Lower lobe of right lung (tissue), 2 donors: ENCODE data around the gene ACAP1. TPM values are rescaled to one million over a fixed set of nuclear protein-coding genes. Genes with fewer than 3 reads are reported as not detected.
A peak's percentile ranks its signal among the peaks of the same experiment; 100 is the strongest.

Experiments
- ATAC-seq, 2 donors: fragments of 200-7000 bp; cut with Tn5 transposase; one replicate each; pipeline ENCODE4 v1.9.1; 2020 to 2022; ENCODE audit warnings: mild to moderate bottlenecking in 2 of 2, moderate library complexity in 2 of 2
- DNase-seq: peaks from one replicate; pipeline ENCODE4 v3.0.0-alpha.2; 2020
- H3K27ac ChIP-seq: fragments of 200-600 bp; one replicate; pipeline ENCODE4 v1.8.0; 2022
- H3K27me3 ChIP-seq: fragments of 200-600 bp; one replicate; pipeline ENCODE4 v1.8.0; 2022; ENCODE audit warnings: low read depth
- H3K36me3 ChIP-seq: fragments of 200-600 bp; one replicate; pipeline ENCODE4 v1.8.0; 2022; ENCODE audit warnings: mild to moderate bottlenecking
- H3K4me1 ChIP-seq: fragments of 200-600 bp; one replicate; pipeline ENCODE4 v1.8.0; 2022
- H3K4me3 ChIP-seq: fragments of 200-600 bp; one replicate; pipeline ENCODE4 v1.8.0; 2022; ENCODE audit warnings: mild to moderate bottlenecking
- H3K9me3 ChIP-seq: fragments of 200-600 bp; one replicate; pipeline ENCODE4 v1.8.0; 2022
- intact Hi-C: fragments of 100-400 bp; cut with DNase I; formaldehyde crosslinking; loops from one replicate; pipeline ENCODE4 v1.11.0; 2022
- total RNA-seq: library from RNA; stranded (reverse); fragmentation: NEBNext Ultra II Directional; extraction: Animal tissue kit (Norgen Biotek cat#: 25700); gene quantifications from one replicate; pipeline ENCODE4 v1.2.1, GENCODE V29; 2021
- TF ChIP-seq, protein P1 (sequence below): fragments of 200-600 bp; IDR thresholded peaks from one replicate; pipeline ENCODE4 v1.8.0; 2022; ENCODE audit warnings: antibody characterized with exemption, mild to moderate bottlenecking
- donor health status: DM: no; HTN: yes; CAD: no; lungs with severe emphysema.

ACAP1 gene
- total RNA-seq, 1 donor from 2014 or later: 26.5 TPM

DNA sequence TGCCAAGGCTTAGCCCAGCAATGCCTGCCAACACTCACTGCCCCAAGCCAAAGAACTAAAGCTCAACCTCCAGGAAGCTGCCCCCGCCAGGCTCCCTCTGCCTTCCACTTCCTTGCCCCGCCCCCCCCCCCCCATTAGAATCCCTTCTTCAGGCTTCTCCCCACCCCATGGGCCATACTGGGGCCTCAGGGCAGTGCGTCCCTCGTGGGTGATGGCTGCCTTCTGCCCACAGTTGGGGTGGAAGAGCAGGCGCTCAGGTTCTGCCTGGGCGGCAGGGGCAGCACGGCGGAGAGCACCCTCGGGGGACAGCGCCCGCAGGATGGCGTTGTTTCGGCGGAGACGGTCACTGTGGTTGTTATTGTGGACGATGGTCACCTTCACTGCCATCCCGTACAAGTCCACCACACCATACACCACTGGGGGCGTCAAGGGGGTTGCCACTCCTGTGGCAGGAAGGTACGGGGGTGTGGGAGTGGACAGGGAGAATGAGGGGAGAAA is 11.2 kb upstream of the ACAP1 start:
- TF ChIP-seq, protein P1, sequence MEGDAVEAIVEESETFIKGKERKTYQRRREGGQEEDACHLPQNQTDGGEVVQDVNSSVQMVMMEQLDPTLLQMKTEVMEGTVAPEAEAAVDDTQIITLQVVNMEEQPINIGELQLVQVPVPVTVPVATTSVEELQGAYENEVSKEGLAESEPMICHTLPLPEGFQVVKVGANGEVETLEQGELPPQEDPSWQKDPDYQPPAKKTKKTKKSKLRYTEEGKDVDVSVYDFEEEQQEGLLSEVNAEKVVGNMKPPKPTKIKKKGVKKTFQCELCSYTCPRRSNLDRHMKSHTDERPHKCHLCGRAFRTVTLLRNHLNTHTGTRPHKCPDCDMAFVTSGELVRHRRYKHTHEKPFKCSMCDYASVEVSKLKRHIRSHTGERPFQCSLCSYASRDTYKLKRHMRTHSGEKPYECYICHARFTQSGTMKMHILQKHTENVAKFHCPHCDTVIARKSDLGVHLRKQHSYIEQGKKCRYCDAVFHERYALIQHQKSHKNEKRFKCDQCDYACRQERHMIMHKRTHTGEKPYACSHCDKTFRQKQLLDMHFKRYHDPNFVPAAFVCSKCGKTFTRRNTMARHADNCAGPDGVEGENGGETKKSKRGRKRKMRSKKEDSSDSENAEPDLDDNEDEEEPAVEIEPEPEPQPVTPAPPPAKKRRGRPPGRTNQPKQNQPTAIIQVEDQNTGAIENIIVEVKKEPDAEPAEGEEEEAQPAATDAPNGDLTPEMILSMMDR: no peak
- H3K9me3 ChIP-seq: no peaks in the 10 kb centered on the region
- no peaks in the 10 kb centered on the region for H3K27me3 ChIP-seq
- intact Hi-C loops: no loop called here
- H3K36me3 ChIP-seq: peaks cover 68% of the 10 kb centered on the region
- DNase-seq (no peak), ATAC-seq (no peak)
- no peak overlapping the region for H3K27ac ChIP-seq
- H3K4me3 ChIP-seq: no peak overlapping the region
- H3K4me1 ChIP-seq: peaks cover 13% of the 10 kb centered on the region

DNA sequence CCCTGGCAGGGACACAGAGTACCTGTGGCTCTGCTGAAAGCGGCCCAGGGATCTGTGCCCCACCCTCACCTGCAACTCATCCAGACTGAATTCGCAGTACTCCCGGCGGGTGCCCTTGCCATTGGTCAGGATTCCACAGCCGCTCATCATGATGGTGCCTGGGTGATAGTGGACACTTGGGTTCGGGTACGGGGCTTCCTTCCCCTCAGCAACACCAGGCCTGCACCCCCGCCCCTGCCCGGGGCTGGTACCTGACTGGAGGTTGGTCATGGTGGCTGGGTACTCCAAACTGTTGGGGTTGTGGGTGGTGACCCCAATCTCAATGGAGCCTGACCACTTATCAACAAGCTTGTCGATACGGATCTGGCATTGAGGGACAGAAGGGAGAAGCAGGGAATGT is 10.1 kb upstream of the ACAP1 start:
- no peaks in the 10 kb centered on the region for H3K9me3 ChIP-seq
- no peaks in the 10 kb centered on the region for H3K27me3 ChIP-seq
- peaks cover 56% of the 10 kb centered on the region for H3K36me3 ChIP-seq
- intact Hi-C loops: no loop called here
- H3K27ac ChIP-seq: no peak overlapping the region
- H3K4me1 ChIP-seq: peaks cover 22% of the 10 kb centered on the region
- DNase-seq (no peak), ATAC-seq (no peak)
- TF ChIP-seq, protein P1: no peak
- no peak overlapping the region for H3K4me3 ChIP-seq

DNA sequence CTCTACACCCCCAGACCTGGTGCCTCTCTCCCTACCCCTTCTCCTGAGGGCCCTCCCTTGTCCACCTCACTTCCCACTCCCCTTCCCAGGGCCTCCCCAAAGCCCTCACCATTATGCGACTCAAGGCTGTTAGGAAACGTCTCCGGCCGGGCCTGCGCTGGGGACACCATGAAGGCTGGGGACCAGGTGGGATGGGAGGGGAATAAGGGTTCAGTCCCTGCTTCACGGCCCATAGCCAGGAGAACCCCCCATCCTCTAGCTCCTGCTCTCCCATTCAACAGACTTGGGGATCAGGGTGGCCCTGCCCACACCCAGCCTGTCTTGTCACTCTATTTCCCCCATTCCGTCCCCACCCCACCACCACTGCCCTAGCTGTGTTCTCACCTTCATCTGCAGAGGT is 9.3 kb upstream of the ACAP1 start:
- Histone ChIP-seq H3K4me3 (no peak overlapping the region), H3K27ac (no peak overlapping the region), H3K4me1 (peaks cover 22% of the 10 kb centered on the region), H3K36me3 (peaks cover 48% of the 10 kb centered on the region), H3K27me3 (no peaks in the 10 kb centered on the region), H3K9me3 (no peaks in the 10 kb centered on the region)
- DNase-seq: no peak
- ATAC-seq: no peak
- intact Hi-C loops: no loop called here
- TF ChIP-seq, protein P1: no peak

DNA sequence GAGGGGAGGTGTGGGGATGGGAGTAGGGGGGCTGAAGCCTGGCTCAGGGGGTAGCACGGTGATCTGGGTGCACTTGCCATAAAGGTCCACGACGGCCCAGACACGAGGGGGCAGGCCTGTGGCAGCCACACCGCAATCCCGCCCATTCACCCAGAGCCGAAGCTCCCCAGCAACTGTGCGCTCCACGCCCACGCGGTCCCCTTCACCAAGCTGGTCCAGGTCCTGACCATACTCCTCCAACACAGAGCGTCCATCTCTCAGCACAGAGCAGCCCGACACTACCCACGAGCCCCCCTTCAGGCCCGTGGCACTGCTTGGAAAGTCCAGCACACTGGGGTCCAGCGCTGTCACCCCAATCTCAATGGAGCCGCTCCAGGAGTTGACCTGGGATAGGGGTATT is 8.8 kb upstream of the ACAP1 start:
- no peaks in the 10 kb centered on the region for H3K27me3 ChIP-seq
- TF ChIP-seq, protein P1: no peak
- intact Hi-C loops: no loop called here
- H3K36me3 ChIP-seq: peaks cover 43% of the 10 kb centered on the region
- H3K9me3 ChIP-seq: no peaks in the 10 kb centered on the region
- peaks cover 22% of the 10 kb centered on the region for H3K4me1 ChIP-seq
- DNase-seq (no peak), ATAC-seq (no peak)
- H3K27ac ChIP-seq: no peak overlapping the region
- H3K4me3 ChIP-seq: no peak overlapping the region

DNA sequence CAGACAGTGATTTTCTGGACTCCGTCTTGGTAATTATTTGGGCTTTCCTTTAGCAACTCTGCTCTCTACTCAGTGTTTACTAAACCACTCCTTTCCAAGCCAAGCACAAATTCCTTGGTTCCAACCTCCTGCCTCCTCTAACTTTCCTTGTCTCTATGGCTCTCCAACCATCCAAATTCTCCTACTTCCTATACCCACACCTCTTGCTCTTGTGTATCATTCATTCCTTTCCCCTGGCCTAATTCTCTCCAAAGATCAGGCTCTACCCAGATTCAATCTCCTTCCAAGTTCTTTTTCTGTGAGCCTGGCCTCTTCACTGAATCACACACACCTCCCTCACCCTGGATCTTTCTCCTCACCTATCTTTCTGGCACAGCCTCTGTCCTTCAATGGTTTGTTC is 8.3 kb upstream of the ACAP1 start:
- DNase-seq: no peak
- TF ChIP-seq, protein P1: no peak
- Histone ChIP-seq H3K27ac (no peak overlapping the region), H3K36me3 (peaks cover 38% of the 10 kb centered on the region), H3K27me3 (no peaks in the 10 kb centered on the region), H3K9me3 (no peaks in the 10 kb centered on the region), H3K4me1 (peaks cover 22% of the 10 kb centered on the region), H3K4me3 (peak overlapping the region; percentile 90)
- intact Hi-C loops: no loop called here
- ATAC-seq: no peak
